OCI-LY1 (cell line): Measurements from ENCODE around the gene GASK1A.

ENCODE experiments used
- EZH2 ChIP-seq: fragments of 200-600 bp; sonication (generic), shearing (Covaris generic); IDR thresholded peaks from 2 replicates; pipeline ENCODE4 v1.8.0; 2017; ENCODE audit warnings: borderline replicate concordance, mixed run types, mild to moderate bottlenecking, antibody characterized with exemption, low read length, moderate library complexity, mixed read lengths
- TF ChIP-seq, protein P1 (sequence below): fragments of 200-600 bp; sonication (generic), shearing (Covaris generic); IDR thresholded peaks from 2 replicates; pipeline ENCODE4 v1.5.1; 2017; ENCODE audit warnings: mild to moderate bottlenecking, antibody characterized with exemption, low read length, moderate library complexity, mixed read lengths

DNA sequence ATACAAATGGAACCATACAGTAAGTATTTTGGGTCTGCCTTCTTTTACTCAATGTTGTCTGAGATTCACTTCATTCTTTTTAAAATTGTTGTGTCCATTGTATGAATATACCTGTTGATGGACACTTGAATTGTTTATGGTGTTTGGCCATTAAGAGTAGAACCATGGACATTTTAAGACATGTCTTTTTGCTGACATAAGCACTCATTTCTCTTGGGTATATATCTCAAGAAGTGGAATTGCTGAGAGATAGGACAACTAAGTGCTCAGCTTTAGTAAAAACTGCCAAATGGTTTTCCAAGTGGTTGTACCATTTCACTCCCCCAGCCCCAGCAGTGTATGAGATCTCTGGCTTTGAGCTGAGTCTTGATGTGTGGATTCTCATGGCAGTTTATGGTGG is 98.6 kb downstream of the GASK1A start:
- TF ChIP-seq, protein P1, sequence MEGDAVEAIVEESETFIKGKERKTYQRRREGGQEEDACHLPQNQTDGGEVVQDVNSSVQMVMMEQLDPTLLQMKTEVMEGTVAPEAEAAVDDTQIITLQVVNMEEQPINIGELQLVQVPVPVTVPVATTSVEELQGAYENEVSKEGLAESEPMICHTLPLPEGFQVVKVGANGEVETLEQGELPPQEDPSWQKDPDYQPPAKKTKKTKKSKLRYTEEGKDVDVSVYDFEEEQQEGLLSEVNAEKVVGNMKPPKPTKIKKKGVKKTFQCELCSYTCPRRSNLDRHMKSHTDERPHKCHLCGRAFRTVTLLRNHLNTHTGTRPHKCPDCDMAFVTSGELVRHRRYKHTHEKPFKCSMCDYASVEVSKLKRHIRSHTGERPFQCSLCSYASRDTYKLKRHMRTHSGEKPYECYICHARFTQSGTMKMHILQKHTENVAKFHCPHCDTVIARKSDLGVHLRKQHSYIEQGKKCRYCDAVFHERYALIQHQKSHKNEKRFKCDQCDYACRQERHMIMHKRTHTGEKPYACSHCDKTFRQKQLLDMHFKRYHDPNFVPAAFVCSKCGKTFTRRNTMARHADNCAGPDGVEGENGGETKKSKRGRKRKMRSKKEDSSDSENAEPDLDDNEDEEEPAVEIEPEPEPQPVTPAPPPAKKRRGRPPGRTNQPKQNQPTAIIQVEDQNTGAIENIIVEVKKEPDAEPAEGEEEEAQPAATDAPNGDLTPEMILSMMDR: no peak
- no peak for TF ChIP-seq EZH2
